Panc1 (cell line): Measurements from ENCODE around the gene SIGLEC8. TPM values are rescaled to one million over a fixed set of nuclear protein-coding genes. Genes with fewer than 3 reads are reported as not detected.

Experiments
- ATAC-seq: fragments of 200-7000 bp; cut with Tn5 transposase; 2 replicates; pipeline ENCODE4 v1.9.1; 2020; ENCODE audit warnings: mild to moderate bottlenecking, moderate library complexity
- BruUV-seq: library from RNA; stranded (reverse); fragments of 400-500 nt; replicated peaks from 2 replicates; lab custom pipeline; 2021; lab: Mats Ljungman, UMichigan
- CTCF ChIA-PET: fragments of 300-600 bp; sonication (Branson Sonifier 250); formaldehyde crosslinking; loops from one replicate; lab custom pipeline; 2022; ENCODE audit warnings: antibody characterized with exemption; lab: Charles Lee
- POLR2A ChIA-PET: fragments of 300-600 bp; sonication (Branson Sonifier 250); formaldehyde crosslinking; loops from one replicate; lab custom pipeline; 2022; ENCODE audit warnings: antibody characterized with exemption; lab: Charles Lee
- DNase-seq: peaks from one replicate; pipeline ENCODE4 v3.0.0-alpha.2; 2010; ENCODE audit warnings: low read depth, low spot score
- H3K27ac ChIP-seq: 2 replicates; pipeline ENCODE4 v1.5.1; 2011; ENCODE audit warnings: mild to moderate bottlenecking, low read length, inconsistent platforms
- H3K27me3 ChIP-seq: fragments of 200-500 bp; sonication (Bioruptor generic); 2 replicates; pipeline ENCODE4 v1.6.0; 2014; ENCODE audit warnings: low read length, inconsistent platforms; ENCODE audit not compliant: control insufficient read depth, insufficient read depth
- H3K36me3 ChIP-seq: fragments of 200-500 bp; sonication (Bioruptor generic); 2 replicates; pipeline ENCODE4 v1.5.1; 2014; ENCODE audit warnings: inconsistent platforms, mild to moderate bottlenecking, low read length, moderate library complexity; ENCODE audit not compliant: control insufficient read depth, insufficient read depth
- H3K4me1 ChIP-seq: 2 replicates; pipeline ENCODE4 v1.5.1; 2011; ENCODE audit warnings: inconsistent platforms, mild to moderate bottlenecking, low read length, moderate library complexity; ENCODE audit not compliant: control insufficient read depth, insufficient read depth
- H3K4me3 ChIP-seq, 2 experiments: 2 replicates each; pipeline ENCODE4 v1.5.1; 2011 to 2012; ENCODE audit warnings: low read depth in 2 of 2, low read length in 2 of 2, mild to moderate bottlenecking in 2 of 2, inconsistent platforms in 1 of 2, moderate library complexity in 1 of 2
- H3K9me3 ChIP-seq: fragments of 200-500 bp; sonication (Bioruptor generic); 2 replicates; pipeline ENCODE4 v1.5.1; 2014; ENCODE audit warnings: low read depth, mild to moderate bottlenecking, inconsistent platforms, low read length, moderate library complexity; ENCODE audit not compliant: control insufficient read depth, insufficient read depth
- POLR2AphosphoS5 ChIP-seq: IDR thresholded peaks from 2 replicates; pipeline ENCODE4 v1.6.1; 2012; ENCODE audit warnings: mild to moderate bottlenecking, low read depth, low read length, moderate library complexity
- SIN3A ChIP-seq: IDR thresholded peaks from 2 replicates; pipeline ENCODE4 v1.6.1; 2012; ENCODE audit warnings: low read depth, mild to moderate bottlenecking, low read length, moderate library complexity, borderline replicate concordance; ENCODE audit not compliant: insufficient read depth
- TCF7L2 ChIP-seq: IDR thresholded peaks from 2 replicates; pipeline ENCODE4 v1.6.1; 2011; ENCODE audit warnings: mild to moderate bottlenecking, low read depth, low read length, inconsistent platforms
- in situ Hi-C: cut with HindIII; loops from 2 replicates; pipeline ENCODE4 v1.10.0; 2016; ENCODE audit warnings: low sequenced_read_pairs, low pct_unique_long_range_greater_than_20kb
- intact Hi-C: fragments of 100-400 bp; cut with micrococcal nuclease; formaldehyde crosslinking; loops from one replicate; pipeline ENCODE4 v1.10.0; 2022; ENCODE audit not compliant: unreplicated experiment
- total RNA-seq: library from RNA; stranded (reverse); gene quantifications from one replicate; pipeline ENCODE4 v1.2.1, GENCODE V29; 2021; ENCODE audit not compliant: unreplicated experiment
- TF ChIP-seq, protein P1 (sequence below): fragments of 450-650 bp; IDR thresholded peaks from 2 replicates; pipeline ENCODE4 v1.5.1; 2017; ENCODE audit warnings: mild to moderate bottlenecking
- TF ChIP-seq, protein P2 (sequence below), 2 experiments: IDR thresholded peaks; 2 replicates each; pipeline ENCODE4 v1.6.1; 2011 to 2012; ENCODE audit warnings: low read depth in 2 of 2, control low read depth in 1 of 2, low read length in 1 of 2, mild to moderate bottlenecking in 1 of 2, moderate library complexity in 1 of 2; ENCODE audit not compliant: insufficient read depth in 1 of 2

SIGLEC8 gene
- total RNA-seq, 1 experiment from 2014 or later: not detected

- Histone ChIP-seq H3K9me3 (no peaks in the 10 kb centered on the region), H3K4me3 (no peak overlapping the region), H3K27me3 (no peaks in the 10 kb centered on the region; the same call in 1 of the 2 replicates), H3K36me3 (no peaks in the 10 kb centered on the region), H3K4me1 (no peaks in the 10 kb centered on the region), H3K27ac (no peak overlapping the region)
- in situ Hi-C loops: no loop called here
- DNase-seq (no peak), ATAC-seq (no peak)
- BruUV-seq: no TSS peak
- POLR2A ChIA-PET: no interaction called here
- CTCF ChIA-PET: interaction anchor here (0.7 kb wide), 1 partner anchor 200 kb away, joined by 8 read pairs; no protein-coding TSS in a partner anchor
- intact Hi-C loops: no loop called here
- TF ChIP-seq TCF7L2 (no peak), SIN3A (no peak), POLR2AphosphoS5 (no peak)
- TF ChIP-seq, protein P1, sequence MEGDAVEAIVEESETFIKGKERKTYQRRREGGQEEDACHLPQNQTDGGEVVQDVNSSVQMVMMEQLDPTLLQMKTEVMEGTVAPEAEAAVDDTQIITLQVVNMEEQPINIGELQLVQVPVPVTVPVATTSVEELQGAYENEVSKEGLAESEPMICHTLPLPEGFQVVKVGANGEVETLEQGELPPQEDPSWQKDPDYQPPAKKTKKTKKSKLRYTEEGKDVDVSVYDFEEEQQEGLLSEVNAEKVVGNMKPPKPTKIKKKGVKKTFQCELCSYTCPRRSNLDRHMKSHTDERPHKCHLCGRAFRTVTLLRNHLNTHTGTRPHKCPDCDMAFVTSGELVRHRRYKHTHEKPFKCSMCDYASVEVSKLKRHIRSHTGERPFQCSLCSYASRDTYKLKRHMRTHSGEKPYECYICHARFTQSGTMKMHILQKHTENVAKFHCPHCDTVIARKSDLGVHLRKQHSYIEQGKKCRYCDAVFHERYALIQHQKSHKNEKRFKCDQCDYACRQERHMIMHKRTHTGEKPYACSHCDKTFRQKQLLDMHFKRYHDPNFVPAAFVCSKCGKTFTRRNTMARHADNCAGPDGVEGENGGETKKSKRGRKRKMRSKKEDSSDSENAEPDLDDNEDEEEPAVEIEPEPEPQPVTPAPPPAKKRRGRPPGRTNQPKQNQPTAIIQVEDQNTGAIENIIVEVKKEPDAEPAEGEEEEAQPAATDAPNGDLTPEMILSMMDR: no peak
- TF ChIP-seq, protein P2, sequence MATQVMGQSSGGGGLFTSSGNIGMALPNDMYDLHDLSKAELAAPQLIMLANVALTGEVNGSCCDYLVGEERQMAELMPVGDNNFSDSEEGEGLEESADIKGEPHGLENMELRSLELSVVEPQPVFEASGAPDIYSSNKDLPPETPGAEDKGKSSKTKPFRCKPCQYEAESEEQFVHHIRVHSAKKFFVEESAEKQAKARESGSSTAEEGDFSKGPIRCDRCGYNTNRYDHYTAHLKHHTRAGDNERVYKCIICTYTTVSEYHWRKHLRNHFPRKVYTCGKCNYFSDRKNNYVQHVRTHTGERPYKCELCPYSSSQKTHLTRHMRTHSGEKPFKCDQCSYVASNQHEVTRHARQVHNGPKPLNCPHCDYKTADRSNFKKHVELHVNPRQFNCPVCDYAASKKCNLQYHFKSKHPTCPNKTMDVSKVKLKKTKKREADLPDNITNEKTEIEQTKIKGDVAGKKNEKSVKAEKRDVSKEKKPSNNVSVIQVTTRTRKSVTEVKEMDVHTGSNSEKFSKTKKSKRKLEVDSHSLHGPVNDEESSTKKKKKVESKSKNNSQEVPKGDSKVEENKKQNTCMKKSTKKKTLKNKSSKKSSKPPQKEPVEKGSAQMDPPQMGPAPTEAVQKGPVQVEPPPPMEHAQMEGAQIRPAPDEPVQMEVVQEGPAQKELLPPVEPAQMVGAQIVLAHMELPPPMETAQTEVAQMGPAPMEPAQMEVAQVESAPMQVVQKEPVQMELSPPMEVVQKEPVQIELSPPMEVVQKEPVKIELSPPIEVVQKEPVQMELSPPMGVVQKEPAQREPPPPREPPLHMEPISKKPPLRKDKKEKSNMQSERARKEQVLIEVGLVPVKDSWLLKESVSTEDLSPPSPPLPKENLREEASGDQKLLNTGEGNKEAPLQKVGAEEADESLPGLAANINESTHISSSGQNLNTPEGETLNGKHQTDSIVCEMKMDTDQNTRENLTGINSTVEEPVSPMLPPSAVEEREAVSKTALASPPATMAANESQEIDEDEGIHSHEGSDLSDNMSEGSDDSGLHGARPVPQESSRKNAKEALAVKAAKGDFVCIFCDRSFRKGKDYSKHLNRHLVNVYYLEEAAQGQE (IDR thresholded peaks at IDR 0.05; ENCODE audit: insufficient read depth in 1 of 2, low read depth in 2 of 2, low read length in 1 of 2): no peak
Observed at GRCh38 chr19:51476164-51476563, 17.9 kb upstream of the SIGLEC8 start.

DNA sequence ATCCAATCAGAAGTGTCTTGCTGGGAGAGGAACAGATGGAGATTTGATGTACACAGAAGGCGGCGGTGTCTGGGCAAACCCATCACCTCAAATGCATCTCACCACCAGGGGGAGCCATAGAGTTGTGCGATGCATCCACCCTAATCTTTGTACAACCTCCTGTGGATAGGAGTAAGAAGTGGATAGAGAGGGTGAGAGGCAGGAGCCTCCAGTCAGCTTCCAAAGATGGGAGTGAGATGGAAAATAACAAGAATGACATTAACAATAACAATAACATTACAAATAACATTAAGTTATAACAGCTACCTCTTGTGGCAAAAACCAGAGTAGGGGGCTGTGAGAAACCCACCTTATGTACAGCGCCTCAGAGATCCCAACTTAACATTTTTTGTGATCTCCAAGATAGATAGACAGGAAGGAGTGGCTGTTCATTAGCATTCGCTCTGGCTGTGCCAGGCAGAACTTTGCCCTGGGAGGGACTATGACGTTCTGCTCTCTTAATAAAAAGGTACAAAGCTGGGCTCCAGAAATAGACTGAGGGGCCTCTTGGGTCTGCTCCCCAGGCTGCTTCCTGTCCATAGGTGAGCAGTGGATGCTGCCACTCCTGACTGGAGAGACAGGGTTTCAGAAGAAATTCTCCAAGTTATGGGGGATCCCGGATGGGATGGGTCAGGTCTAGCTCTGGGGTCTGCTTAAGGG is 14.9 kb upstream of the SIGLEC8 start:
- DNase-seq (peak; percentile 38), ATAC-seq (peak; percentile 86)
- POLR2A ChIA-PET: no interaction called here
- Histone ChIP-seq H3K27me3 (no peaks in the 10 kb centered on the region; the same call in 1 of the 2 replicates), H3K9me3 (no peaks in the 10 kb centered on the region), H3K4me3 (no peak overlapping the region), H3K4me1 (no peaks in the 10 kb centered on the region), H3K27ac (no peak overlapping the region), H3K36me3 (no peaks in the 10 kb centered on the region)
- intact Hi-C loops (loop anchor here (2.0 kb wide), 1 partner anchor 184 kb away; no protein-coding TSS in a partner anchor), in situ Hi-C loops (no loop called here)
- CTCF ChIA-PET: interaction anchor here (0.6 to 3.0 kb wide), 4 partner anchors 8 to 188 kb away, joined by 3 to 11 read pairs (median 4); no protein-coding TSS in a partner anchor
- no TSS peak for BruUV-seq
- TF ChIP-seq, protein P1: peak; percentile 86
- TF ChIP-seq, protein P2 (IDR thresholded peaks at IDR 0.05; ENCODE audit: insufficient read depth in 1 of 2, low read depth in 2 of 2, low read length in 1 of 2): no peak
